Heart left ventricle (tissue), 16 donors: ENCODE results near the gene TRIM44. TPM values are rescaled to one million over a fixed set of nuclear protein-coding genes. Genes with fewer than 3 reads are reported as not detected.
"Not testable (repeated sequence)": the region's sequence is repeated elsewhere in the genome, so short reads cannot be mapped to it uniquely, and the experiment has no call there.

ENCODE experiments used
- ATAC-seq, 4 donors: fragments of 200-7000 bp; cut with Tn5 transposase; one replicate each; pipeline ENCODE4 v1.9.1; 2020 to 2022; ENCODE audit warnings: moderate library complexity in 4 of 4, mild to moderate bottlenecking in 3 of 4, moderate number of reproducible peaks in 1 of 4
- DNase-seq, 5 donors: peaks; one replicate each; pipeline ENCODE4 v3.0.0-alpha.2; 2020
- H3K27ac ChIP-seq, 12 donors: fragments of 200-600 bp; sonication (generic) in 4 of 12; one replicate each; pipeline versions ENCODE4 v1.5.0 to v1.8.0; 2016 to 2022; ENCODE audit warnings: mild to moderate bottlenecking in 2 of 12
- H3K27me3 ChIP-seq, 9 donors: fragments of 200-600 bp; sonication (generic) in 2 of 9; one replicate each; pipeline versions ENCODE4 v1.5.1 to v1.8.0; 2016 to 2022; ENCODE audit warnings: mild to moderate bottlenecking in 3 of 9
- H3K36me3 ChIP-seq, 9 donors: fragments of 200-600 bp; sonication (generic) in 2 of 9; one replicate each; pipeline versions ENCODE4 v1.5.0 to v1.8.0; 2018 to 2022; ENCODE audit warnings: mild to moderate bottlenecking in 2 of 9
- H3K4me1 ChIP-seq, 12 donors: fragments of 200-600 bp; sonication (generic) in 4 of 12; one replicate each; pipeline versions ENCODE4 v1.5.0 to v1.8.0; 2016 to 2022; ENCODE audit warnings: mild to moderate bottlenecking in 3 of 12
- H3K4me3 ChIP-seq, 12 donors: fragments of 200-600 bp; sonication (generic) in 4 of 12; one replicate each; pipeline versions ENCODE4 v1.5.0 to v1.8.0; 2017 to 2022; ENCODE audit warnings: mild to moderate bottlenecking in 9 of 12, moderate library complexity in 4 of 12
- H3K9me3 ChIP-seq, 12 donors: fragments of 200-600 bp; sonication (generic) in 4 of 12; one replicate each; pipeline versions ENCODE4 v1.5.0 to v1.8.0; 2016 to 2022; ENCODE audit warnings: mild to moderate bottlenecking in 1 of 12
- CTCF ChIP-seq, 12 donors: fragments of 200-600 bp; sonication (generic) in 4 of 12; IDR thresholded peaks; one replicate each; pipeline versions ENCODE4 v1.5.0 to v1.8.0; 2018 to 2022; ENCODE audit warnings: antibody characterized with exemption in 12 of 12, mild to moderate bottlenecking in 5 of 12
- POLR2A ChIP-seq, 2 donors: fragments of 450-650 bp; IDR thresholded peaks; one replicate each; pipeline ENCODE4 v1.6.1; 2017; ENCODE audit warnings: antibody characterized with exemption in 2 of 2, mild to moderate bottlenecking in 2 of 2, moderate library complexity in 2 of 2
- WGBS, 4 donors: extraction: QIAGEN DNeasy Blood & Tissue Kit in 2 of 4; methylation state at CpG; one replicate each; pipeline versions ENCODE4 v1.1.5 to v1.1.7; 2013 to 2018; 5-methylcytosine and 5-hydroxymethylcytosine counted together
- intact Hi-C, 10 donors: fragments of 100-400 bp; cut with DNase I; formaldehyde crosslinking; loops; one replicate each; pipeline versions ENCODE4 v1.11.1 to v1.14.2; 2022
- polyA plus RNA-seq, 2 donors: library from polyadenylated mRNA; stranded (reverse); fragments of 200-250 nt; gene quantifications; one replicate each; pipeline ENCODE4 v1.2.3, GENCODE V29; 2013
- total RNA-seq, 9 donors: library from RNA; depleted of rRNA in 2 of 9; stranded (reverse); fragments of >200 nt in 2 of 9; fragmentation: NEBNext Ultra II Directional in 3 of 9; extraction: Animal tissue kit (Norgen Biotek cat#: 25700) in 3 of 9; gene quantifications; one replicate each; pipeline versions ENCODE4 v1.1.0 to v1.2.4, GENCODE V29; 2016 to 2023
- donor health status: ischemic (EF 13 %, LVEDD 7.1; RV severe dilation, severe dysfunction).
- donor health status: healthy with polysubstance abuse.
- donor health status: DM: no; HTN: yes; CAD: no.
- donor health status: DM: no; HTN: no; CAD: no.
- donor health status: ischemic (EF 25% LVEDD 6.9; RV normal size, moderate dysfunction).
- donor health status: ischemic (EF 25% LVEDD 5.7; RV mildly dilated, moderate dysfunction).
- donor health status: healthy.
- donor health status: DM: yes; HTN: yes; CAD: no.
- donor health status: ischemic (EF 35%, LVEDD 5.7; RV mildly dilated, moderate dysfunction).
- donor health status: nonischemic (EF 11% LVEDD 7.7; RV severe dilation, severe dysfunction).
- donor health status: DM: yes; HTN: yes; CAD: no.
- donor health status: PGD.
- donor health status: ischemic (EF 29% LVEDD 5.4; RV normal size, mild dysfunction).
- donor health status: nonischemic (EF 23%, LVEDD 6.1; RV moderate dilation, normal function).

TRIM44 gene
- total and polyA plus RNA-seq, 11 donors, result 7.9 to 55.3 (median 44.1) TPM

- H3K27me3 ChIP-seq, result no peaks in the 10 kb centered on the region
- peaks cover 0 to 30% (median 16%) of the 10 kb centered on the region in 12 donors for H3K4me1 ChIP-seq
- intact Hi-C loops, result no loop called here
- no peak for ATAC-seq
- no peak overlapping the region for H3K4me3 ChIP-seq
- no peak for TF ChIP-seq POLR2A (IDR thresholded peaks at IDR 0.05)
- no peak for TF ChIP-seq CTCF (IDR thresholded peaks at IDR 0.05)
- no peaks in the 10 kb centered on the region for H3K9me3 ChIP-seq
- H3K27ac ChIP-seq, result no peak overlapping the region
- DNase-seq, result no peak
- H3K36me3 ChIP-seq, result no peaks in the 10 kb centered on the region
- WGBS, 4 donors, result 97 to 99% (median 98%) methylated on average over 1 of the region's 1 CpG
These were observed 102.6 kb downstream of the TRIM44 start for GRCh38 chr11:35765211-35765610.

GRCh38 chr11:35766651-35767050 lies 104.1 kb downstream of the TRIM44 start:
- intact Hi-C loops, result no loop called here
- Histone ChIP-seq H3K4me1 (peaks cover 0 to 24% (median 13%) of the 10 kb centered on the region in 12 donors), H3K9me3 (peaks cover 0 to 5% (median 0%) of the 10 kb centered on the region in 12 donors), H3K36me3 (no peaks in the 10 kb centered on the region), H3K27ac (no peak overlapping the region), H3K4me3 (no peak overlapping the region), H3K27me3 (no peaks in the 10 kb centered on the region)
- DNase-seq (no peak), ATAC-seq (no peak)
- 94 to 96% (median 94%) methylated on average over 4 of the region's 4 CpGs for WGBS, 4 donors
- TF ChIP-seq CTCF (IDR thresholded peaks at IDR 0.05) (no peak), POLR2A (IDR thresholded peaks at IDR 0.05) (no peak)

- H3K36me3 ChIP-seq, H3K4me3 ChIP-seq, ATAC-seq, H3K27me3 ChIP-seq, H3K4me1 ChIP-seq, intact Hi-C loops, H3K27ac ChIP-seq, DNase-seq: not testable (repeated sequence)
- H3K9me3 ChIP-seq, result peaks cover 0 to 22% (median 0%) of the 10 kb centered on the region in 12 donors
- 57 to 75% (median 66%) methylated on average over 1 of the region's 1 CpG for WGBS, 4 donors
These were observed 107.8 kb downstream of the TRIM44 start for GRCh38 chr11:35770425-35770824.

GRCh38 chr11:35771722-35772121 lies 109.1 kb downstream of the TRIM44 start:
- WGBS, 4 donors, result 98% methylated on average over 5 of the region's 5 CpGs
- H3K9me3 ChIP-seq, result peaks cover 0 to 22% (median 0%) of the 10 kb centered on the region in 12 donors
- H3K4me1 ChIP-seq, result peaks cover 0 to 3% (median 0%) of the 10 kb centered on the region in 12 donors
- DNase-seq (no peak), ATAC-seq (no peak)
- no peak for TF ChIP-seq CTCF (IDR thresholded peaks at IDR 0.05)
- no peak for TF ChIP-seq POLR2A (IDR thresholded peaks at IDR 0.05)
- no peak overlapping the region for H3K27ac ChIP-seq
- intact Hi-C loops, result no loop called here
- no peaks in the 10 kb centered on the region for H3K27me3 ChIP-seq
- H3K4me3 ChIP-seq, result no peak overlapping the region
- no peaks in the 10 kb centered on the region for H3K36me3 ChIP-seq

GRCh38 chr11:35777241-35777640 lies 114.7 kb downstream of the TRIM44 start:
- H3K27me3 ChIP-seq, DNase-seq, H3K27ac ChIP-seq, ATAC-seq, H3K4me3 ChIP-seq, intact Hi-C loops, H3K36me3 ChIP-seq: not testable (repeated sequence)
- Histone ChIP-seq H3K9me3 (peaks cover 0 to 39% (median 0%) of the 10 kb centered on the region in 12 donors), H3K4me1 (peaks cover 0 to 17% (median 12%) of the 10 kb centered on the region in 12 donors)
- WGBS, 4 donors, result 91 to 98% (median 95%) methylated on average over 3 of the region's 3 CpGs

- WGBS, 4 donors, result 91 to 96% (median 94%) methylated on average over 8 of the region's 8 CpGs
- H3K9me3 ChIP-seq, result peaks cover 0 to 28% (median 0%) of the 10 kb centered on the region in 12 donors
- intact Hi-C loops, H3K27ac ChIP-seq, H3K27me3 ChIP-seq, H3K36me3 ChIP-seq, DNase-seq, H3K4me3 ChIP-seq, ATAC-seq: not testable (repeated sequence)
- H3K4me1 ChIP-seq, result peaks cover 0 to 19% (median 12%) of the 10 kb centered on the region in 12 donors
These were observed 116.4 kb downstream of the TRIM44 start for GRCh38 chr11:35778943-35779342.
